ENCODE results near the gene SDK1. TPM values are rescaled to one million over a fixed set of nuclear protein-coding genes. Genes with fewer than 3 reads are reported as not detected.

Gene SDK1
- total RNA-seq, 4 donors from 2014 or later: 3.7 to 80.9 (median 13.1) TPM

GRCh38 chr7:3367261-3367660 is 66.2 kb downstream of the SDK1 start:
- Histone ChIP-seq H3K27me3 (no peaks in the 10 kb centered on the region), H3K36me3 (no peaks in the 10 kb centered on the region), H3K4me1 (no peaks in the 10 kb centered on the region), H3K27ac (no peak overlapping the region), H3K4me3 (no peak overlapping the region), H3K9me3 (no peaks in the 10 kb centered on the region)
- DNase-seq: no peak
- TF ChIP-seq POLR2A (IDR thresholded peaks at IDR 0.05) (no peak), CTCF (IDR thresholded peaks at IDR 0.05) (no peak)

GRCh38 chr7:3370068-3370830 is 69.2 kb downstream of the SDK1 start:
- H3K27ac ChIP-seq: no peak overlapping the region
- H3K27me3 ChIP-seq: no peaks in the 10 kb centered on the region
- no peaks in the 10 kb centered on the region for H3K9me3 ChIP-seq
- DNase-seq: no peak
- no peaks in the 10 kb centered on the region for H3K4me1 ChIP-seq
- no peaks in the 10 kb centered on the region for H3K36me3 ChIP-seq
- no peak overlapping the region for H3K4me3 ChIP-seq
- TF ChIP-seq POLR2A (IDR thresholded peaks at IDR 0.05) (no peak), CTCF (IDR thresholded peaks at IDR 0.05) (no peak)

GRCh38 chr7:3370921-3371320 is 69.9 kb downstream of the SDK1 start:
- no peak for DNase-seq
- Histone ChIP-seq H3K9me3 (no peaks in the 10 kb centered on the region), H3K4me3 (no peak overlapping the region), H3K27me3 (no peaks in the 10 kb centered on the region), H3K4me1 (no peaks in the 10 kb centered on the region), H3K27ac (no peak overlapping the region), H3K36me3 (no peaks in the 10 kb centered on the region)
- no peak for TF ChIP-seq POLR2A (IDR thresholded peaks at IDR 0.05)
- TF ChIP-seq CTCF (IDR thresholded peaks at IDR 0.05): no peak

GRCh38 chr7:3371601-3372000 is 70.5 kb downstream of the SDK1 start:
- H3K4me3 ChIP-seq: no peak overlapping the region
- no peaks in the 10 kb centered on the region for H3K4me1 ChIP-seq
- no peaks in the 10 kb centered on the region for H3K9me3 ChIP-seq
- TF ChIP-seq CTCF (IDR thresholded peaks at IDR 0.05): no peak
- TF ChIP-seq POLR2A (IDR thresholded peaks at IDR 0.05): no peak
- H3K36me3 ChIP-seq: no peaks in the 10 kb centered on the region
- no peak for DNase-seq
- no peaks in the 10 kb centered on the region for H3K27me3 ChIP-seq
- H3K27ac ChIP-seq: no peak overlapping the region

- Histone ChIP-seq H3K9me3 (no peaks in the 10 kb centered on the region), H3K36me3 (no peaks in the 10 kb centered on the region), H3K27ac (no peak overlapping the region), H3K4me1 (no peaks in the 10 kb centered on the region), H3K4me3 (no peak overlapping the region), H3K27me3 (no peaks in the 10 kb centered on the region)
- TF ChIP-seq CTCF (IDR thresholded peaks at IDR 0.05): no peak
- TF ChIP-seq POLR2A (IDR thresholded peaks at IDR 0.05): no peak
- DNase-seq: no peak
Observed at GRCh38 chr7:3374239-3374638, 73.2 kb downstream of the SDK1 start.
